Measurements from ENCODE around the gene CSNK1D.
"Not testable (repeated sequence)": the region's sequence is repeated elsewhere in the genome, so short reads cannot be mapped to it uniquely, and the experiment has no call there.

Gene CSNK1D

GRCh38 chr17:82212331-82213250 is 60.9 kb downstream of the CSNK1D start, which contains the start of gene CCDC57:
Gene CCDC57 (minus strand): TSS chr17:82212842. CDS start chr17:82201944, 10,898 bp downstream.
- DNase-seq, result no peak

- DNase-seq, result not testable (repeated sequence)
These were observed 62.8 kb downstream of the CSNK1D start for GRCh38 chr17:82210655-82211054.

- peak; percentile 41 for DNase-seq
These were observed 67.6 kb downstream of the CSNK1D start for GRCh38 chr17:82205720-82206508.

- no peak for DNase-seq
These were observed 68.4 kb downstream of the CSNK1D start for GRCh38 chr17:82204831-82205719.

- no peak for DNase-seq
These were observed 69.6 kb downstream of the CSNK1D start for GRCh38 chr17:82203920-82204319.

- DNase-seq, result no peak
These were observed 70.5 kb downstream of the CSNK1D start for GRCh38 chr17:82202981-82203380.

GRCh38 chr17:82201498-82201910 is 72.0 kb downstream of the CSNK1D start:
- no peak for DNase-seq

- DNase-seq, result no peak
These were observed 72.6 kb downstream of the CSNK1D start for GRCh38 chr17:82200743-82201497.

- DNase-seq, result no peak
These were observed 73.4 kb downstream of the CSNK1D start for GRCh38 chr17:82200135-82200534.

GRCh38 chr17:82199496-82199895 is 74.0 kb downstream of the CSNK1D start:
- DNase-seq, result no peak

- DNase-seq, result no peak
These were observed 75.4 kb downstream of the CSNK1D start for GRCh38 chr17:82198092-82198491.

GRCh38 chr17:82195675-82196672 is 77.5 kb downstream of the CSNK1D start:
- no peak for DNase-seq

- no peak for DNase-seq
These were observed 78.7 kb downstream of the CSNK1D start for GRCh38 chr17:82194765-82195164.

- DNase-seq, result no peak
These were observed 79.8 kb downstream of the CSNK1D start for GRCh38 chr17:82193520-82194220.

- DNase-seq, result not testable (repeated sequence)
These were observed 80.5 kb downstream of the CSNK1D start for GRCh38 chr17:82193050-82193449.
